H1 (cell line): Measurements from ENCODE around the gene DLX2. TPM values are rescaled to one million over a fixed set of nuclear protein-coding genes. Genes with fewer than 3 reads are reported as not detected.

Experiments
- BCL11A ChIP-seq, 2 experiments: IDR thresholded peaks; one replicate each; pipeline ENCODE4 v1.6.1; 2011; ENCODE audit warnings: low read depth in 2 of 2, low read length in 2 of 2, mild to moderate bottlenecking in 2 of 2
- BRCA1 ChIP-seq: IDR thresholded peaks from 2 replicates; pipeline ENCODE4 v1.6.1; 2012; ENCODE audit warnings: low read depth, low read length, improper control_type of control experiment
- CBX5 ChIP-seq: fragments of 300-800, 300-1000 bp; sonication (generic); IDR thresholded peaks from 2 replicates; pipeline ENCODE4 v1.7.1; 2016; ENCODE audit warnings: antibody characterized with exemption, low read length, low read depth
- CBX8 ChIP-seq: fragments of 300-800, 300-1000 bp; sonication (generic); IDR thresholded peaks from 2 replicates; pipeline ENCODE4 v1.7.1; 2016; ENCODE audit warnings: low read depth, low read length, borderline replicate concordance
- CEBPB ChIP-seq: IDR thresholded peaks from 2 replicates; pipeline ENCODE4 v1.6.1; 2012; ENCODE audit warnings: low read depth, low read length
- CHD1 ChIP-seq: IDR thresholded peaks from 2 replicates; pipeline ENCODE4 v1.6.1; 2012; ENCODE audit warnings: low read depth, low read length, improper control_type of control experiment
- EP300 ChIP-seq, 2 experiments: IDR thresholded peaks; 1 replicate in 1 of 2; 2 replicates in 1 of 2; pipeline ENCODE4 v1.6.1; 2011 to 2012; ENCODE audit warnings: low read depth in 2 of 2, low read length in 2 of 2, mild to moderate bottlenecking in 2 of 2, borderline replicate concordance in 1 of 2, inconsistent platforms in 1 of 2, moderate library complexity in 1 of 2
- GTF2F1 ChIP-seq: IDR thresholded peaks from 2 replicates; pipeline ENCODE4 v1.6.1; 2012; ENCODE audit warnings: low read depth, low read length, improper control_type of control experiment, borderline replicate concordance
- HDAC6 ChIP-seq: IDR thresholded peaks from one replicate; pipeline ENCODE4 v1.7.1; 2012; ENCODE audit warnings: low read depth, mild to moderate bottlenecking, inconsistent platforms, low read length, moderate library complexity
- KDM1A ChIP-seq: fragments of 200-600, 300-600 bp; sonication (generic); IDR thresholded peaks from 2 replicates; pipeline ENCODE4 v1.7.1; 2016; ENCODE audit warnings: mild to moderate bottlenecking, low read length, borderline replicate concordance
- KDM4A ChIP-seq: IDR thresholded peaks from one replicate; pipeline ENCODE4 v1.7.1; 2012; ENCODE audit warnings: low read depth, mild to moderate bottlenecking, moderate library complexity, low read length, inconsistent platforms; ENCODE audit not compliant: severe bottlenecking
- KDM5A ChIP-seq: fragments of 200-600 bp; IDR thresholded peaks from 2 replicates; pipeline ENCODE4 v1.7.1; 2012; ENCODE audit warnings: mild to moderate bottlenecking, low read length, inconsistent platforms, mixed read lengths
- PHF8 ChIP-seq: fragments of 200-600 bp; sonication (generic); conservative IDR thresholded peaks from 2 replicates; pipeline ENCODE4 v1.7.1; 2012; ENCODE audit warnings: low read depth, mild to moderate bottlenecking, inconsistent platforms, low read length, moderate library complexity
- POU5F1 ChIP-seq: IDR thresholded peaks from 2 replicates; pipeline ENCODE4 v1.6.1; 2011; ENCODE audit warnings: low read depth, mild to moderate bottlenecking, low read length, moderate library complexity
- SIN3A ChIP-seq, 2 experiments: IDR thresholded peaks in 1 of 2; conservative IDR thresholded peaks in 1 of 2; 2 replicates each; pipeline ENCODE4 v1.6.1; 2011 to 2012; ENCODE audit warnings: low read length in 2 of 2, improper control_type of control experiment in 1 of 2, low read depth in 1 of 2, mild to moderate bottlenecking in 1 of 2
- TAF1 ChIP-seq: IDR thresholded peaks from 2 replicates; pipeline ENCODE4 v1.6.1; 2011; ENCODE audit warnings: mild to moderate bottlenecking, low read depth, low read length
- TCF12 ChIP-seq: IDR thresholded peaks from 2 replicates; pipeline ENCODE4 v1.6.1; 2011; ENCODE audit warnings: low read depth, mild to moderate bottlenecking, low read length
- TEAD4 ChIP-seq: IDR thresholded peaks from 2 replicates; pipeline ENCODE4 v1.6.1; 2012; ENCODE audit warnings: low read depth, low read length, inconsistent platforms, mixed read lengths
- YY1 ChIP-seq: IDR thresholded peaks from 2 replicates; pipeline ENCODE4 v1.6.1; 2011; ENCODE audit warnings: low read depth, mild to moderate bottlenecking, low read length
- polyA plus RNA-seq, 7 experiments: library from polyadenylated mRNA; depleted of rRNA in 3 of 7; stranded (reverse) in 5 of 7; unstranded in 2 of 7; fragments of >200 nt in 5 of 7; fragments of 200-250 nt in 2 of 7; gene quantifications; 1 replicate in 5 of 7; 2 replicates in 1 of 7; 4 replicates in 1 of 7; pipeline versions ENCODE4 v1.2.1 to v1.2.3, GENCODE V29; 2011 to 2013; ENCODE audit warnings: missing spikeins in 2 of 7, mixed read lengths in 2 of 7
- total RNA-seq: library from RNA; stranded (reverse); fragmentation: NEBNext Ultra II Directional; extraction: Animal tissue kit (Norgen Biotek cat#: 25700); gene quantifications from 2 replicates; pipeline ENCODE4 v1.2.1, GENCODE V29; 2021
- TF ChIP-seq, protein P1 (sequence below): IDR thresholded peaks from 2 replicates; pipeline ENCODE4 v1.6.1; 2012; ENCODE audit warnings: inconsistent platforms

Gene DLX2
- total and polyA plus RNA-seq, 2 of the 8 experiments (the other 6 are each of a cell fraction or from before 2014, with no cell fraction given): 0.45 TPM; not detected in 1

DNA sequence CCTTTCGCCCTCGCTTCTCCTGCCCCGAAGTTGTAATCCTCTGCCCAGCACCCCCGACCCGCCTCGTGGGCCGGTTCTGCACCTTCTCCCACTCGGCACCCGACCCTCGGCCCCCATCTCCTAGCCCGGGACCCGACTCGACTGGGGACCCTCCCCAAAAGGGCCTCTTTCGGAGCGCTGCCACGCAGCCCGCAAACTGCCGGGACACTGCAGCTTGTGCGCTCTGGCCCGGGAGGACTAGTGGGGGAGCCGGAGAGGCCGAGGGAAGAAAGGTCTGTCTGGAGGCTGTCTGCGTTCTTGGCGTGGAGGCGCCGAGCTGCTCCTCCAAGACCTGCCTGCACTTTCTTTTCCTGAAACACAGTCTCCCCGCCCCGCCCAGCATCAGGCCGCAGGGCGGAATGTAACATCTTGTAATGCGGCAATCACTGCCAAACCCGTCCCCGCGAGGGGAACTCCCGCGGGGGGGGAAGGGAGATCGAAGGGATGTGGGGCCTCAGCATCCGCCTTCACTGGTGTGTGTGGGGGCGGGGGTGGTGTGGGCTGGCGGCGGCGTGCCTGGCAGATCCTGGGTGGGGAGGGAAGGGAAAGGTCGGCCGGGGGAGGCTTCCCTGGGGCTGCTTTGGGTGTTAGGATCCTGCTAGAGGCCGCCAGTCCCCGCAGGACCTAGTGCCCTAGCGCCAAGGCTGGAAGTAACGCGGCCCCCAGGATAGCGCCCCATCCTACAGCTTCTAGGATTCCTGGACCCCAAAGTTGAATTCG, 7.4 kb downstream of the DLX2 start (continued):
- no peak for TF ChIP-seq GTF2F1
- TF ChIP-seq KDM5A: no peak
- TF ChIP-seq BRCA1: no peak
- TF ChIP-seq CEBPB: no peak
- TF ChIP-seq SIN3A (conservative IDR thresholded peaks at IDR 0.05 in 1 of 2, IDR thresholded peaks at IDR 0.05 in 1 of 2; ENCODE audit: low read depth in 1 of 2, low read length in 2 of 2): 0 out of 4 replicates have a peak, but pooled peaks of 1 of the 2 experiments have one; percentile 28
- TF ChIP-seq, protein P1, sequence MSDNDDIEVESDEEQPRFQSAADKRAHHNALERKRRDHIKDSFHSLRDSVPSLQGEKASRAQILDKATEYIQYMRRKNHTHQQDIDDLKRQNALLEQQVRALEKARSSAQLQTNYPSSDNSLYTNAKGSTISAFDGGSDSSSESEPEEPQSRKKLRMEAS: peak; percentile 11; the same call in 1 of the 2 replicates
- no peak for TF ChIP-seq EP300 (IDR thresholded peaks at IDR 0.05; ENCODE audit: borderline replicate concordance in 1 of 2, low read depth in 2 of 2, low read length in 2 of 2)
- TF ChIP-seq PHF8: no peak
- TF ChIP-seq KDM1A: no peak
- TF ChIP-seq BCL11A (IDR thresholded peaks at IDR 0.05; ENCODE audit: low read depth in 2 of 2, low read length in 2 of 2): no peak
- no peak for TF ChIP-seq TAF1
- no peak for TF ChIP-seq CHD1
- no peak for TF ChIP-seq KDM4A
- TF ChIP-seq TEAD4: peak; percentile 52; the same call in 1 of the 2 replicates
- TF ChIP-seq TCF12: 0 out of 2 replicates have a peak, but pooled peaks have one; percentile 15
- TF ChIP-seq CBX8: no peak; the same call in 1 of the 2 replicates
- peak; percentile 49; the same call in 1 of the 2 replicates for TF ChIP-seq YY1
- no peak for TF ChIP-seq HDAC6
- TF ChIP-seq POU5F1: no peak
- TF ChIP-seq CBX5: no peak
